Measurements from ENCODE around the gene SHMT2. TPM values are rescaled to one million over a fixed set of nuclear protein-coding genes. Genes with fewer than 3 reads are reported as not detected.

The SHMT2 gene
- total RNA-seq, 4 donors from 2014 or later = 41.3 to 107 (median 46.4) TPM

GRCh38 chr12:57238854-57239554 lies 9.5 kb downstream of the SHMT2 start:
- TF ChIP-seq POLR2A (IDR thresholded peaks at IDR 0.05) = no peak
- TF ChIP-seq, protein P1, sequence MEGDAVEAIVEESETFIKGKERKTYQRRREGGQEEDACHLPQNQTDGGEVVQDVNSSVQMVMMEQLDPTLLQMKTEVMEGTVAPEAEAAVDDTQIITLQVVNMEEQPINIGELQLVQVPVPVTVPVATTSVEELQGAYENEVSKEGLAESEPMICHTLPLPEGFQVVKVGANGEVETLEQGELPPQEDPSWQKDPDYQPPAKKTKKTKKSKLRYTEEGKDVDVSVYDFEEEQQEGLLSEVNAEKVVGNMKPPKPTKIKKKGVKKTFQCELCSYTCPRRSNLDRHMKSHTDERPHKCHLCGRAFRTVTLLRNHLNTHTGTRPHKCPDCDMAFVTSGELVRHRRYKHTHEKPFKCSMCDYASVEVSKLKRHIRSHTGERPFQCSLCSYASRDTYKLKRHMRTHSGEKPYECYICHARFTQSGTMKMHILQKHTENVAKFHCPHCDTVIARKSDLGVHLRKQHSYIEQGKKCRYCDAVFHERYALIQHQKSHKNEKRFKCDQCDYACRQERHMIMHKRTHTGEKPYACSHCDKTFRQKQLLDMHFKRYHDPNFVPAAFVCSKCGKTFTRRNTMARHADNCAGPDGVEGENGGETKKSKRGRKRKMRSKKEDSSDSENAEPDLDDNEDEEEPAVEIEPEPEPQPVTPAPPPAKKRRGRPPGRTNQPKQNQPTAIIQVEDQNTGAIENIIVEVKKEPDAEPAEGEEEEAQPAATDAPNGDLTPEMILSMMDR (IDR thresholded peaks at IDR 0.05 in 4 of 5, conservative IDR thresholded peaks at IDR 0.05 in 1 of 5) = peak; percentile 100
- Histone ChIP-seq H3K4me3 (peak overlapping the region; percentile 47 to 69 (median 60)), H3K27me3 (peaks cover 19 to 21% (median 21%) of the 10 kb centered on the region in 3 donors), H3K36me3 (peaks cover 0 to 5% of the 10 kb centered on the region in 2 donors), H3K9me3 (no peaks in the 10 kb centered on the region), H3K27ac (peak overlapping the region in 3 of 4 donors; percentile 57 to 82 (median 58)), H3K4me1 (peaks cover 36 to 54% of the 10 kb centered on the region in 2 donors)
- in situ Hi-C loops (cut with MboI; ENCODE audit: low sequenced_read_pairs in 4 of 4) (no loop called here), intact Hi-C loops (cut with DNase I; ENCODE audit: low total_unique reads) (loop anchor here (1.0 kb wide), 1 partner anchor 25 kb away; no protein-coding TSS in a partner anchor)
- ATAC-seq (peak; percentile 55), DNase-seq (peak; percentile 67 to 80)

- DNase-seq (no peak), ATAC-seq (peak in 1 of 2 donors; percentile 5)
- Histone ChIP-seq H3K27ac (peak overlapping the region; percentile 57 to 82 (median 58)), H3K9me3 (no peaks in the 10 kb centered on the region), H3K4me3 (peak overlapping the region; percentile 57 to 76 (median 62)), H3K4me1 (peaks cover 42 to 54% of the 10 kb centered on the region in 2 donors), H3K36me3 (peaks cover 0 to 10% of the 10 kb centered on the region in 2 donors), H3K27me3 (peaks cover 19 to 21% (median 21%) of the 10 kb centered on the region in 3 donors)
- TF ChIP-seq POLR2A (IDR thresholded peaks at IDR 0.05) = no peak
- TF ChIP-seq, protein P1 (IDR thresholded peaks at IDR 0.05 in 4 of 5, conservative IDR thresholded peaks at IDR 0.05 in 1 of 5) = no peak
- intact Hi-C loops (cut with DNase I; ENCODE audit: low total_unique reads) (loop anchor here (1.0 to 2.0 kb wide), 2 partner anchors 23 to 25 kb away; no protein-coding TSS in a partner anchor), in situ Hi-C loops (cut with MboI; ENCODE audit: low sequenced_read_pairs in 4 of 4) (loop anchor here in 1 of 4 donors (10.0 kb wide), 1 partner anchor 195 kb away; the partner anchor contains the start of genes INHBC and R3HDM2)
Observed at GRCh38 chr12:57239587-57240065, 10.1 kb downstream of the SHMT2 start.

DNA sequence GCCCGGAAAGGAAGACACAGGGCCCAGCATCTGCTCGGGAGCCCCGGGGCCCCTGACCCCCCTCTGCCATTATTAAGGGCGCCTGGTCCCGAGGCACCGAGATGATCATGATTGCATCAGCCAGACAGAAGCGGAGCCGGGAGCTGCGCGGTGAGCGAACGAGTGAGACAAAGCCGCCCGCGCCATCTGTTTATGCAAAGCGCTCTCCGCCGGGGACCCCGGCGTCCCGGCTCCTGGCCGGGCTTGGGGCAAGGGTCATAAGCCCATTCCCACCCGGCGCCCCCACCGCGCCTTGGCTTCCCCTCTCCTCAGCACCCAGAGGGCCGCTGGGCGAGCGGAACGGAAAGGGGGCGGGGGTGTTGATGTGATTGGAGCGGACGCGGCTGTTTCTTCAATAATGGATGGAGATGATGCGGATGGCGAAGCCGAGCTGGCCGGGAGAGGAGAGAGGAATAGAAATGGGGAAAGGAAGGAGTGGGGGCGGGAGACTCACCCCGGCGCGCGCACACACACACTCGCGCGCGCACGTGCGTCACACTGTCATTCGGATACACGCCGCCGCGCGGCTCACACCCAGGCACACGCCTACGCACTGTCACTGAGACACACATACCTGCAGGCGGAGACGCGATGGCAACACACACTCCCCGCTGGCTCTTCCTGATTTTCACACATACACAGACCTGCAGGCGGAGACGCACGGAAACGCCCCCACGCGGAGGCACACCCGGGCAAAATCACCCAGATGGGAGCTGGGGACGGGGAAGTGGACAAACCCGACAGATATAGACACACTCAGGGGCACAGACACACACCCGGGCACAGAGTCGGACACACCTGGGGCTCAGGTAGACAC lies 10.8 kb downstream of the SHMT2 start:
- in situ Hi-C loops (cut with MboI; ENCODE audit: low sequenced_read_pairs in 4 of 4) (loop anchor here in 1 of 4 donors (10.0 kb wide), 1 partner anchor 195 kb away; the partner anchor contains the start of genes INHBC and R3HDM2), intact Hi-C loops (cut with DNase I; ENCODE audit: low total_unique reads) (loop anchor here (2.0 kb wide), 1 partner anchor 23 kb away; no protein-coding TSS in a partner anchor)
- Histone ChIP-seq H3K36me3 (peaks cover 0 to 16% of the 10 kb centered on the region in 2 donors), H3K4me3 (peak overlapping the region; percentile 57 to 76 (median 62)), H3K27me3 (peaks cover 19 to 21% (median 21%) of the 10 kb centered on the region in 3 donors), H3K9me3 (no peaks in the 10 kb centered on the region), H3K27ac (peak overlapping the region; percentile 57 to 82 (median 58)), H3K4me1 (peaks cover 46 to 61% of the 10 kb centered on the region in 2 donors)
- ATAC-seq = peak; percentile 4 to 5
- peak in 1 of 2 donors; percentile 54 for DNase-seq
- TF ChIP-seq, protein P1 (IDR thresholded peaks at IDR 0.05 in 4 of 5, conservative IDR thresholded peaks at IDR 0.05 in 1 of 5) = peak in 3 of 5 experiments; percentile 6 to 10 (median 8)
- TF ChIP-seq POLR2A (IDR thresholded peaks at IDR 0.05) = no peak

- ATAC-seq (peak in 1 of 2 donors; percentile 13), DNase-seq (peak in 1 of 2 donors; percentile 51)
- Histone ChIP-seq H3K27me3 (peaks cover 16 to 21% (median 19%) of the 10 kb centered on the region in 3 donors), H3K9me3 (no peaks in the 10 kb centered on the region), H3K27ac (peak overlapping the region; percentile 14 to 82 (median 32)), H3K4me3 (peak overlapping the region; percentile 57 to 76 (median 62)), H3K4me1 (peaks cover 46 to 64% of the 10 kb centered on the region in 2 donors), H3K36me3 (peaks cover 0 to 16% of the 10 kb centered on the region in 2 donors)
- TF ChIP-seq POLR2A (IDR thresholded peaks at IDR 0.05) = no peak
- TF ChIP-seq, protein P1 (IDR thresholded peaks at IDR 0.05 in 4 of 5, conservative IDR thresholded peaks at IDR 0.05 in 1 of 5) = peak in 1 of 5 experiments; percentile 14
- in situ Hi-C loops (cut with MboI; ENCODE audit: low sequenced_read_pairs in 4 of 4) = loop anchor here in 1 of 4 donors (10.0 kb wide), 1 partner anchor 194 kb away; the partner anchor contains the start of genes INHBC and R3HDM2
- intact Hi-C loops (cut with DNase I; ENCODE audit: low total_unique reads) = loop anchor here (2.0 kb wide), 1 partner anchor 22 kb away; no protein-coding TSS in a partner anchor
Observed at GRCh38 chr12:57240926-57241401, 11.5 kb downstream of the SHMT2 start.

Measured in gastrocnemius medialis (tissue), 4 donors.